ENCODE measurements around the gene DPH2. TPM values are rescaled to one million over a fixed set of nuclear protein-coding genes. Genes with fewer than 3 reads are reported as not detected.

Gene DPH2
- total RNA-seq, 2 donors from 2014 or later: 25.4 to 31.1 TPM

DNA sequence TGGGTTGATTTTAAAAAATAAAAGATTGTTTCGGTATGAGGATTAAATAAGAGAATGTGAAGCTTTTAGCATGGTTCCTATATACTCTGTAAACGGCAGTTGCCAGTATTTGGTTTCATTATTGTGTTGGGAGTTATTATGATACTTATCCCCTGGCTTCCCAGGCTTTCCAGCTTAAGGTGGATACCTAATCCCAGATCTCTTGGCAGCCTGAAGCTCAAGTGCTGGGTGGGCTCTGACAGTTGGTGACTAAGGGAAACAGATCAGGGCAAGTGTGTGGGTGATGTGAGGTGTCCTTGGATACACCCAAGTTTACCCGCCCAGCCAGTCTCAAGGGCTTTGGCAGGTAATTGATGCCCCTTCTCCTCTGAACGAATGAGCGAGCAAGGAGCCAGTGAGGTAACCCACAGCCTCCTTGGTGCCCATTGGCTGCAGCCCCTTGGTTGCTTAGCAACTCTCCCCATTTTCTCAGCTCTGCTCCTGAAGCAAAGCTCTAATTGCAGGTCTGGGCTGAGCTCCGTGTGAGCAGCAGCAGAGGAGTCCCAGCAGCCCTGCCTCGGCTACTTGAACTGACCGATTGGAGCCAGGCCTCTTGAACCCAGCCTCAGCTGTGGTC is 17.0 kb upstream of the DPH2 start:
- WGBS: 56% methylated on average over 8 of the region's 8 CpGs
- Histone ChIP-seq H3K4me3 (no peak overlapping the region), H3K36me3 (peaks cover 0 to 8% of the 10 kb centered on the region in 2 donors), H3K4me1 (replicated peaks) (peaks cover 7% of the 10 kb centered on the region), H3K27ac (no peak overlapping the region), H3K9me3 (no peaks in the 10 kb centered on the region), H3K27me3 (replicated peaks; ENCODE audit: insufficient read depth) (no peaks in the 10 kb centered on the region)
- no peak for DNase-seq (ENCODE audit: low spot score)
- intact Hi-C loops (cut with DNase I): no loop called here
- TF ChIP-seq CTCF (IDR thresholded peaks at IDR 0.05) (no peak), POLR2AphosphoS5 (IDR thresholded peaks at IDR 0.05) (no peak), POLR2A (IDR thresholded peaks at IDR 0.05) (no peak)

- no peak for TF ChIP-seq POLR2AphosphoS5 (IDR thresholded peaks at IDR 0.05)
- no peak for TF ChIP-seq POLR2A (IDR thresholded peaks at IDR 0.05)
- no peak for TF ChIP-seq CTCF (IDR thresholded peaks at IDR 0.05)
- Histone ChIP-seq H3K27ac (no peak overlapping the region), H3K4me1 (replicated peaks) (peaks cover 2% of the 10 kb centered on the region), H3K4me3 (no peak overlapping the region), H3K36me3 (peaks cover 0 to 8% of the 10 kb centered on the region in 2 donors), H3K9me3 (no peaks in the 10 kb centered on the region), H3K27me3 (replicated peaks; ENCODE audit: insufficient read depth) (no peaks in the 10 kb centered on the region)
- no peak for DNase-seq (ENCODE audit: low spot score)
- WGBS: 72% methylated on average over 3 of the region's 3 CpGs
- intact Hi-C loops (cut with DNase I): no loop called here
Measured at GRCh38 chr1:43953361-43953760, 16.4 kb upstream of the DPH2 start.

GRCh38 chr1:43954036-43954435 is 15.8 kb upstream of the DPH2 start:
- no peaks in the 10 kb centered on the region for H3K27me3 ChIP-seq (replicated peaks; ENCODE audit: insufficient read depth)
- intact Hi-C loops (cut with DNase I): no loop called here
- H3K27ac ChIP-seq: no peak overlapping the region
- H3K4me1 ChIP-seq (replicated peaks): peaks cover under 1% of the 10 kb centered on the region
- WGBS: 93% methylated on average over 5 of the region's 5 CpGs
- no peak overlapping the region for H3K4me3 ChIP-seq
- H3K9me3 ChIP-seq: no peaks in the 10 kb centered on the region
- DNase-seq (ENCODE audit: low spot score): no peak
- peaks cover 0 to 8% of the 10 kb centered on the region in 2 donors for H3K36me3 ChIP-seq
- no peak for TF ChIP-seq POLR2A (IDR thresholded peaks at IDR 0.05)
- TF ChIP-seq POLR2AphosphoS5 (IDR thresholded peaks at IDR 0.05): no peak
- no peak for TF ChIP-seq CTCF (IDR thresholded peaks at IDR 0.05)

DNA sequence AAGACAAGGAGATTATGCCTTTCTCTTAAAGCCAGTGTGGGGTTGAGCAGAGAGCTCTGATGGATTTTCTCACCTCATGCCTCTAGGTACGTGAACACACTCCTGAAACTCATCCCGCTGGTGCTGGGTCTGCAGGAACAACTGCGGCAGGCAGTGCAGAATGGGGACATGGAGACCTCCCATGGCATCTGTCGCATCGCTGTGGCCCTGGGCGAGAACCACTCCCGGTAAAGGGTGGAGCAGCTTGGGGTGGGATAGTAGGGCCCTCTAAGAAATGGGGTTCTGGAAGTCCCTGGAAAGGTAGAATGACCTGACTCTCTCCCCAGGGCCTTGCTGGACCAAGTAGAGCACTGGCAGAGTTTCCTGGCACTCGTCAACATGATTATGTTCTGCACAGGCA is 13.6 kb upstream of the DPH2 start:
- Histone ChIP-seq H3K4me3 (no peak overlapping the region), H3K27me3 (replicated peaks; ENCODE audit: insufficient read depth) (no peaks in the 10 kb centered on the region), H3K27ac (no peak overlapping the region), H3K4me1 (replicated peaks) (no peaks in the 10 kb centered on the region), H3K9me3 (no peaks in the 10 kb centered on the region), H3K36me3 (peaks cover 0 to 8% of the 10 kb centered on the region in 2 donors)
- no peak for TF ChIP-seq CTCF (IDR thresholded peaks at IDR 0.05)
- TF ChIP-seq POLR2A (IDR thresholded peaks at IDR 0.05): no peak
- TF ChIP-seq POLR2AphosphoS5 (IDR thresholded peaks at IDR 0.05): no peak
- intact Hi-C loops (cut with DNase I): no loop called here
- DNase-seq (ENCODE audit: low spot score): no peak
- 97% methylated on average over 8 of the region's 8 CpGs for WGBS

DNA sequence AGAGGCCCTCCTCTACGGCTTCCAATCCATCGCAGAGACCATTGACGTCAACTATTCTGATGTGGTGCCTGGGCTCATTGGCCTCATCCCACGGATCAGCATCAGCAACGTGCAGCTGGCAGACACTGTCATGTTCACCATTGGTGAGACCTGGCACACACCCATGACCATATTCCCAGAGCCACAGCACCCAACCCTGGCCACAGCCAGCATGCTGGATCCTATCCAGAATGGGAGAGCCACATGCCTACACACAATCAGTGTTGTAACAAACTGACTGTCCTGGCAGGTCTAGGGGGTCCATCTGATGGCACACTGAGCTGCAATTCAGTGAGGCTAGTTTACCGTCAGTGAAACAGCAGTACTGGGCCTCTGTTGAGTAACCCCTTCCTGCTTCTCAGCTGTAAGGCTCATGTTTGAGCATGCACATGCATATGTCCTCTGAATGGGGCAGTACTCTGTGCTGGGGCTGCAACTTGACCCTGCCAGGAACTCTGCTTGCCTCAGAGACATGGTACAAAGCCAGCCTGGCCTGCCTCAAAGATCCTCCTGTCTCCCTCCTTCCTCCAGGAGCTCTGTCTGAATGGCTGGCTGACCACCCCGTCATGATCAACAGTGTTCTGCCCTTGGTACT is 12.3 kb upstream of the DPH2 start:
- DNase-seq (ENCODE audit: low spot score): no peak
- Histone ChIP-seq H3K9me3 (no peaks in the 10 kb centered on the region), H3K27me3 (replicated peaks; ENCODE audit: insufficient read depth) (no peaks in the 10 kb centered on the region), H3K4me3 (no peak overlapping the region), H3K36me3 (peaks cover 0 to 8% of the 10 kb centered on the region in 2 donors), H3K27ac (no peak overlapping the region), H3K4me1 (replicated peaks) (no peaks in the 10 kb centered on the region)
- WGBS: 89% methylated on average over 7 of the region's 7 CpGs
- TF ChIP-seq POLR2AphosphoS5 (IDR thresholded peaks at IDR 0.05) (no peak), POLR2A (IDR thresholded peaks at IDR 0.05) (no peak), CTCF (IDR thresholded peaks at IDR 0.05) (no peak)
- intact Hi-C loops (cut with DNase I): no loop called here

Measured in prostate gland (tissue), 2 donors.